Astrocyte (in vitro differentiated cells and primary cell): ENCODE measurements around the gene PLD3.

ENCODE experiments used
- CTCF ChIP-seq: IDR thresholded peaks from 2 replicates; pipeline ENCODE4 v1.5.1; 2011; ENCODE audit warnings: low read depth, mild to moderate bottlenecking, inconsistent platforms, low read length, moderate library complexity; ENCODE audit not compliant: insufficient read depth
- EZH2 ChIP-seq: IDR thresholded peaks from 2 replicates; pipeline ENCODE4 v1.6.1; 2012; ENCODE audit warnings: mild to moderate bottlenecking, low read length, inconsistent platforms; ENCODE audit not compliant: insufficient read depth

GRCh38 chr19:40396886-40397567 is 48.5 kb downstream of the PLD3 start:
- TF ChIP-seq CTCF (no peak), EZH2 (no peak)
